ENCODE data around the gene CCDC92B.
"Not testable (repeated sequence)": the region's sequence is repeated elsewhere in the genome, so short reads cannot be mapped to it uniquely, and the experiment has no call there.

Gene CCDC92B

DNA sequence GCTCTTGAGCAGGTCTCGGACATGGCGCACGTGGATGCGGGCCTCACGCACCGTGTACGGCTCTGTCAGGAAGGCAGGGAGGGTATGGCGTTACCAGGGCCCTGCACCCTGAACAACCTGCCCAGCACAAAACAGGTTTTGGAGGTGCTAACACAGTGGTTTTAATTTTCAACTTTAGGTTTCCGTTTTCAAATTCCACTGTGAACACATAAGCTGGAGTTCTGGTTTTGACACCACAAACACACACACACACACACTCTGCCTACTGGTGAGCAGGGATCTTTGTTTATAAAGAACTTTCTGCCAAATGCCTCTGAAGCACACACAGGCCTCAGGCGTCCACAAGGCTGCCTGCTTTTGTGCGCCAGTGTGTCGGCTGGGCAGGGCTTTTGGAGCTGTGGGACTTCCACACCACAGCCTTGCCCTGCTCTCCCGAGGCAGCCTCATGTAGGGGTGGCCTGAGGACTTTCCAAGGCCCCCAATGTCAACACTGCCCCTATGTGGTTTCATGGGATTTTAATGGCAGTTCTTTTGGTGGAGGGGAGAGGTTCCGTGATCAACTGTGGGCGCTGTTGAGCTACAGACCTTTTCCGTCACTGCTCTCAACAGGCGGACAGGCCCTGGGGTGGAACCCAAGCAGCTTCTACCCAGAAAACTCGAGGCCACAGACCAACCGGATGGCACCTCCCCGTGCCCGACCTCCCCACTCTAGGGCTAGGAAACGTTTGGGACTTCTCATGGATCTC, 47.3 kb downstream of the CCDC92B start:
- no peak for DNase-seq

DNA sequence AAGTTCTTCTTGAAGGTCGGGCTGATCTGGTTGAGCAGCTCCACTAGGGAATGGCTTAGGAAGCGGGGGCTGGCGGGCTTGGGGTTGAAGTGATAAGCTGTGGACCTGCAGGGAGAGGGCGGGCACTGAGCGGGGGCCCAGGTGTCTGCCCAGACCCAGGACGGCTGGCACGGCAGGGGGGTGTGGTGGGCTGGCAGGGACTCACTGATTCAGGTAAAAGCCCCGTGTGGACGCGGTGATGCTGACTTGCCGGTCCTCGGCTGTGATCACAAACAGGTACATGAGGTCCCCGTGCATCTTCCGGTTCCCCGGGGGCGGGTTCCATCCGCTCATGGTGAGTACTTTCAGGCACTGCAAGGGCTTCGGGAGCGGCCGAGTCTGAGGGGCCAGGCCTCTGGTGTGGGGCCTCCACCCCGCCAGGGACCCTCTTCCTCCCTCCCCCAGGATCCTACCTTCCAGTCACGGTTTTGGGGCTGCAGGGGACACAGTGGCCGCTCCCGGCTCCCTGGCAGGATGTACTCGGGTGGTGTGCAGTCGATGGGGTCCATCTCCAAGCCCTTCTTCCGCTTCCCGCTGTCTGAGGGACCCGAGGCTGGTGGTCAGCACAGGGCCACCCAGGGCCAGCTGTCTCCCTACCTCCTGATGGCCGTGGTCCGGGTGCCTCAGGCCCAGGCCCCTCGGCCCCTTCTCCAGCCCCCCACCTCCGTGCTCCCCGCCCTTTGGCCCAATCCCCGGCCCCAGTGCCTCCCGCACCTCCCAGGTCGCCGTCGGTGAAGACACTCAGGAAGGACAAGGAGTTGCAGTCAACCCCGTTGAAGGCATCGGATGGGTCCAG, 48.1 kb downstream of the CCDC92B start:
- no peak for DNase-seq

DNA sequence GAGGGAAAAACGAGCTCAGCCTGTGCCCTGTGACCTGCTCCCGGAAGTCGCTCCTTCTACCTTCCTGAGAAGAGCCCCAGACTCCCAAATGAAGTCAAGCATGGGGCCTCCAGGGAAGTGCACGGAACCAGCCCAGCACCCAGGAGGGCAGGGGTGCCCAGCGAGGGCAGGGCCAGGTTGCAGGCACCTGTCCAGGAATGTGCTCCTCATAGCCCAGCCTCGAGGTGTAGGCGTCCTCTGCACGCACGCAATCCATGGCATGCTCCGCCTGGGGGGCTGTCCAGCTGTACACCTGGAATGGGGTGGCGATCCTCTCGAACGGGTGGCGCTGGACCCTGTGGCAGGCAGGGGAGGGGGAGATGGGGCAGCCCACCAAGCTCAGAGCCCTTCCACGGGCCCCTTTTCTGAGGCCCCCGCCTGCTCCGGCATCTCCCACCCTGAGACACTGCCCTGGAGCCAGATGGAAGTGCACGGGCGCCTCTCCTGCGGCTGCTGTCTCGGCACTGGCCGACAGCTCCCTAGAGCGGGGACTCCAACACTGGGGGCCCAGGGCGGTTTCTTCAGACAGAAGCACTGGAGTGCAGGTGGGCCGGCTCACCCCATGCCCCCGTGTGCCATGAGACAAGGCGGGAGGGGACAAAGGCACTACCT, 48.8 kb downstream of the CCDC92B start:
- DNase-seq, result no peak

DNA sequence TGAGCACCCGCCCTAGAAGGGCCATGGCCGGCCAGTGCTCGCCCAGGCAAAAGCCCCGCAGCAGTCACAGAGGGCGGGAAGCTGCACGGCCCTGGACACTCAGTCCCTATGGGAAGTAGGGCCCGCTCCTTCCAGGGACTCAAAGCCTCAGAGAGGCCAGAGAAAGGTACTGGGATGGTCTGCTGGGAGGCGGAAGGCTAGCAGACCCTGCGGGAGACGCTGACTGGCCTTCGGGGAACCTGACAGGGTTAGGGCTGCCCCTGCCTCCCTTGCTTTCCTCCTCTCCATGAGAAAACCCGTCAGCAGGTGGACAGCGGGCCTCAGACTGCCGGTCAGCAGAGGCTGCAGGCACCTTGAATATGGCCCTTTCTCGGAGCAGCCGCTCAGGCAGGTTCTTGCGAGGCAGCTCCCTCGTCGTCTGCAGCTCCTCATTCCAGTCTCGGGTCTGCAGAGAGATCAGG, 49.4 kb downstream of the CCDC92B start:
- no peak for DNase-seq

DNA sequence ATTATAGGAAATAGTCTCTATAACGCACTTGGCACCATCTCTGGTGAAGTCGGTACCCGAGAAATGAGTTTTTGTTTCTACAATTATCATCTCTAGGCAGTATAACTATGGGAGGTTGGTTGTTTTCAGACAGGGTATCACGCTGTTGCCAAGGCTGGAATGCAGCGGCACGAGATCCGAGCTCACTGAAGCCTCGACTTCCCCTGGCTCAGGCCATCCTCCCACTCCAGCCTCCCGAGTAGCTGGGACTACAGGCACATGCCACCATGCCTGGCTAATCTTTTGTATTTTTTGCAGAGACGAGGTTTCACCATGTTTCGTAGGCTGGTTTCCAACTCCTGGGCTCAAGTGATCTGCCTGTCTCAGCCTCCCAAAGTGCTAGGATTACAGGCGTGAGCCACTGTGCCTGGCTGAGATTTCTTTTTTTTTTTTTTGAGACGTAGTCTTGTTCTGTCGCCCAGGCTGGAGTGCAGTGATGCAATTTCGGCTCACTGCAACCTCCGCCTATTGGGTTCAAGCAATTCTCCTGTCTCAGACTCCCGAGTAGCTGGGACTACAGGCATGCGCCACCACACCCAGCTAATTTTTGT, 50.1 kb downstream of the CCDC92B start:
- DNase-seq, result not testable (repeated sequence)

DNA sequence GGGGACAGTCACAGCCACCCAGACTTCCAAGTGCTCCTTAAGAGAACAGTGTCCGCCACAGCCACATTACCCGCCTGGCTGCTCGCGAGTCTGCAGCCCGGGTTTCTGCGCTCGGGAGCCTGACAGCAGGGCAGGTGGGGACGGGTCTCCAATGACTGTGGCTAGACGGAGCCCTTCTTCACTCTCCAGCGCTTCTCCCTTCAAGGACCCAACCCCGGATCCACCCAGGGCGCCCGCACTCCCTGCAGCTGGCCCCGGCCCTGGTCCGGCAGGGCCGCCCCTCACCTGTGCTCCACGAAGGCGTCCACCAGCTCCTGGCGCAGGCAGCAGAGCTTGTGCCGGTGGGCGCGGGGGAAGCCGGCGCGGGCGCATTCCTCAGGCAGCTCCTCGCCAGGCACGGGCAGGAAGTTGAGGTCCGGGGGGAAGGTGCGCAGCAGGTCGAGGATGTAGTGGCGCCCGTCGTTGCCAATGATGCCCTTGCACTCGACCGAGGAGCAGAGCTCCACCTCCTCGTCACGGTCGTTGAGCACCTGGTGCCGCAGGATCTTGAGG, 51.8 kb downstream of the CCDC92B start:
- no peak for DNase-seq

DNA sequence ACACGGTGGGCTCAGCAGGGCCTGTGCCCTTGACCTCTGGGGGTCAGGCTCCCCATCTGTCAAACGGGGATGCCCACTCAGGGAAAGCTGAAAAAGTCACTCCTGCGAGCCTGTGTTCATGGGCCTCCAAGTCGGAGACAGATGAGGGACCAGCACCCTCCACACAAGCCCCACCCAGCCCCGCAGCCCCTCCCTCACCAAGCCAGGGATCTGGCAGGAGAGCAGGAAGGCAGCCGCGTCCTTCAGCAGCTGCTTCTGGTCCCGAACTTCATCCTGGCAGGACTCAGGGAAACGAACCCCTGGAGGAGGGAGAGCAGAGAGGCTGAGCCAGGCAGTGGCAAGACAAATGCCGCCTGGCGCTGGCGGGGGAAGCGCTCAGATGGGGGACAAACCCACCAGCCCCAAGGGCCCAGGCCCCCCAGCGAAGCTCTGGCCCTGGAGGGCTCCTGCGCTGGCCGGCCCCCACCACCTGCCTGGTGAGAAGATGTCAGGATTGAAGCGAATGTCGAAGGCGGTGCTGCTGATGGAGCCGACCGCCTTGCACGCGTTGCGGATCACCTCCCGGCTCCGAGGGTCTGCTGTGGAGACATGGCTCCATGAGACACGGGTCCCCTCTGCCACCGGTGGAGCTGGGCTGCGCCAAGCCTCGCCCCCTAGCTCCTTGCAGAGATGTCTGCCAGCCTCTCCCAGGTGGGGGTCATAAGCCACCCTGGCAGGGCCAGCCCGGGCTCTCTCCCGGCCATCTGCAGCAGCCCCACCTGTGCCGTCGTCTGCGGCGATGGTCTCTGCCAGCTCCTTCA, 53.3 kb downstream of the CCDC92B start:
- no peak for DNase-seq

DNA sequence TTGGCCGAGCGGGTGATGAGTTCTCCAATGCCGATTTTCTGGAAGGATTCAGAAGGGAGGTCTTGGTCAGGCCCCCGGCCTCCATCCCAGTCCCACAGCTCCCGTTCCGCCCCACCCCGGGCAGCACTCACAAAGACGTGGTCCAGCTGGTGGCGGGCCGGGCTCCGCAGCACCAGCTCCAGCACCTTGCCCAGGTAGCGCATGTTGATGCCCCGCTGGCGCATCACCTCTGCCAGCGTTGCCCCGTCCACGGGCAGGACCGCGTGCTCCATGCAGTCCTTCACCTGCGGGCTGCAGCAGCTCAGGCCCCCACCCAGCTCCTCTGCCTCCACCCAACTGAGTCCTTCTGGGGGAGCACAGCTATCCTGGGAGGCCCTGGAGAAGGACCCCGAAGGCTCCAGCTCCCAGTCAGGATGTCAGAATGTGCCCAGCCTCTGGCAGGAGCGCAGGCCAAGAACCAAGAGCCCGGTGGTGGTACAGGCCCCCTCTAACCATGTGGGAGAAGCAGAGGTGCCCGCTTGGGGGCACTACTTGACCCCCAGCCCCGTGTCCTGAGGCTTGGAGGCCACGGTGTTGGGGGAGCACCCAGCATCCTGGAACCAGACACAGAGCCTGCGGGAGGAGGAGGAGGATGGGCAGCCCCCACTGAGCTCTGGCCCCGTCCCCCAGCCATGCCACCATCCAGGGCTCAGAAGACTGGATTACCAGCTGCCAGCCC, 54.0 kb downstream of the CCDC92B start:
- no peak for DNase-seq

DNA sequence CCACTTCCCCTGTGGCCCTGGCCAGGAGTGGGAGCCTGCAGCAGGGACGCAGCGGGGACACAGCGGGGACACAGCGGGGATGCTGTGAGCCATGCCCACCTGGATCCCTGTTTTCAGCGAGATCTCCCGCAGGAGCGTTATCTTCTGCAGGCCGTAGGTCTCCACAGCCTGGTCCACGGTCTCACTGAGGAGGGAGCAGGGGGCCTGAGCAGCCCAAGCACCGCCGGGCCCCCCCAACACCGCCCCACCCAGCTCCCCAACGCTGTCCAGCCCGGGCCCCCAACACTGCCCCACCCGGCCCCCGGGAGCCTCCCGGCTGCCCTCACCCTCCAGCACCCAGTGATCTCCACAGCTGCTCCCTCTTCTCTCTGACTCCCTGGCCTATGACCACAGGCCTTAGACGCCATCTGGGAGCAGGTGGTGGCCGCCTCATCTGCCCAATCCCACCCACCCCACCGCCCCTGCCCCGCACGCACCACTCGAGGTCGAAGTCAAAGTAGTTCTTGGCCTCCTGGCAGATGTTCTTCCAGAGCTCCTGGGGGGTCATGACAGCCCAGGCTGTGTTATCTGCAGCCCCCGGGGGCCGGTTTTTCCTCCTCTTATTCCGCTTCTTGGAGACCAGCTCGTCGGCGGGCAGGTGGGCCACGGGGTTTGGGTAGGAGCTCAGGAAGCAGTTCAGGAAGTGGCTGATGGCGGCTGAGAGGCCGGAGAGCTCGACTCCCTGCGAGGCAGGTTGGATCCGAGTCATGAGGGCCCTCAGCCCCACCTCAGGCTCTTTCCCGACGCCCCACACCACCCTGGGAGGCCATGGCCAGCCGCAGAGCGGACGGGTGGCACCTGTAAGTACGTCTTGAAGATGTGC, 54.8 kb downstream of the CCDC92B start:
- DNase-seq, result no peak

DNA sequence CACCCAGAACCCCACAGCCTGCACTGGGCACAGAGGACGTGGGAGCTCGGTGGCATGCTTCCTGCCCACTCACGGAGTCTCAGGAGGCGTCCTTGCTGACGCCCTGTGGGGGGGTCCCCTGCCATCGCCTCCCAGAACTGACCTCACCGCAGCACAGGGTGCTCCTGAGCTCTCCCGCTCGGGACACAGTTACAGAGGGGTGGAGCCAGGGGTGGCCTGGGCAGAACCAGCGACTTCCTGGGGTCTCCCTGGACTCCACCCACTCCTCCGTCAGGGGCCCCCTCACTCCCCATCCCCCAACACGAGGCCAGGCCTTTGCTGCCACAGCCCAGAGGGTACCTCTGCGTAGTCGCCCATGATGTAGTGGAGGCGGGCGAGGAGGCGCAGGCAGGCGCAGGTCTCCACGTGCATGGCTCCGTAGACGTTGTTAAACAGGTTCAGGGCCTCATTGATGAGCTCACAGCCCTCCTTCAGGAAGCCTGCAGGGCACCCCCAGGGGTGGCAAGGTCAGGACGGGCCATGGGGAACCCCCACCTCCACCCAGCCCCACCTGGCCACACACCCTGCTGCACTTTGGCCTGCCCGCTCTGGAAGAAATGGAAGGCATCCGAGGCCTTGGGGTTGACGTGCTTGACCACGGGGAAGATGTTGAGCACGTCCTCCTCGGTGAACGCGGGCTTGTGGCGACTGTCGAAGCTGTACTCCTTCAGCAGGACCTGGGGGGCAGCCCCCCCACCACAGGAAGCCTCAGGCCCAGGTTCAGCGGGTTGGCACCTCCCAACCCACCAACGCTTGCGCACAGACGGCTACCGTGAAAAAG, 55.7 kb downstream of the CCDC92B start:
- DNase-seq, result no peak

DNA sequence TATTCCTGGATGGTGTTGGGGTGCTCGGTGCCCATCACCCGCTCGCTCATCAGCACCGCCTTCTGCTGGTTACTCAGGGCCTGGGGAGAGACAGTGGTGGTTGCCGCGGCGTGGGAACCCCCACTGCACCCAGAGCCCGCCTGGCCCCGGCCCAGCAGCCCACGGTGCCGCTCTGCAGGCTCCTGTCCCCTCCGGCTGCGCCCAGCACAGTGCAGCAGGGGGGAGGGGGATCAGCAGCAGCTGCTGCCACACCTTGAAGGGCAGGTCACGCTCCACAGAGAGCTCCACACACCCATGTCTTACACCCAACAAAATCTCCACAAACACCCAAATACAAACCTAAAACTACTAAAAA, 56.7 kb downstream of the CCDC92B start:
- no peak for DNase-seq

DNA sequence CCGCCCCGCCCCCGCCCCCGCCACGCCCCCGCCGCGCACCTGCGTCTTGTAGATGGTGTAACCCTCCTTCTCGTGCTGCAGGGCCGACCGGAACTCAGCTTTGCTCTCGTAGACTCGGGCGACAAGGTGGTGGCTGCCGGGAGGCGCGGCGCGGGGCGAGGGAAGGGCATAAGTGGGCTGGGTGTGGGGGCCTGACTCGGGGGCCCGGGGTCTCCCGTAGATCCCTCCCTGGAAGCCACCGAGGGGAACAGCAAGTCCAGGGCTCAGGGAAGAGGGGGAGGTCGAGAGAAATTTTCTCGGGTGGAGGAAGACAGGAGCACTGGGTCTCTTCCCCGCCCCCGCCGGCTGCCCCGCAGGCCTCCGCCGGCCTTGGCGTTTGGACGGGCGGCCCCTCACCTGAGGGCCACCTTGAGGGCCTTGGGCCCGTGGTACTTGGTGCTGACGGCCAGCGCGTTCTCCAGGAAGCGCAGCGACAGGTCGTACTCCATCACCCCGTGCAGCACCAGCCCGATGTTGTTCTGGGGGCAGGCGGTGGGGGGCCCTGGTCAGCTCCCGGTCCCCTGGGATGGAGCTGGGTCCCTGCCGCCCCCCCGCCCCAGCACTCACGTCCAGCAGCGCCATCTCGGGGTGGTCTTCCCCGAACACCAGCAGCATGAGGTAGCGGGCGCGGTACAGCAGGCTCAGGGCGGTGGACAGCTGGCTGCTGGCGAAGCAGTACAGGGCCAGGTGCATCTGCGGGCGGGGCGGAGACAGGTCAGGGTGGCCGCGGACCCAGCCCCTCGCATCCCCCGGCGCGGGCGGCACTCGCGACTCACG, 57.3 kb downstream of the CCDC92B start:
- no peak for DNase-seq

DNA sequence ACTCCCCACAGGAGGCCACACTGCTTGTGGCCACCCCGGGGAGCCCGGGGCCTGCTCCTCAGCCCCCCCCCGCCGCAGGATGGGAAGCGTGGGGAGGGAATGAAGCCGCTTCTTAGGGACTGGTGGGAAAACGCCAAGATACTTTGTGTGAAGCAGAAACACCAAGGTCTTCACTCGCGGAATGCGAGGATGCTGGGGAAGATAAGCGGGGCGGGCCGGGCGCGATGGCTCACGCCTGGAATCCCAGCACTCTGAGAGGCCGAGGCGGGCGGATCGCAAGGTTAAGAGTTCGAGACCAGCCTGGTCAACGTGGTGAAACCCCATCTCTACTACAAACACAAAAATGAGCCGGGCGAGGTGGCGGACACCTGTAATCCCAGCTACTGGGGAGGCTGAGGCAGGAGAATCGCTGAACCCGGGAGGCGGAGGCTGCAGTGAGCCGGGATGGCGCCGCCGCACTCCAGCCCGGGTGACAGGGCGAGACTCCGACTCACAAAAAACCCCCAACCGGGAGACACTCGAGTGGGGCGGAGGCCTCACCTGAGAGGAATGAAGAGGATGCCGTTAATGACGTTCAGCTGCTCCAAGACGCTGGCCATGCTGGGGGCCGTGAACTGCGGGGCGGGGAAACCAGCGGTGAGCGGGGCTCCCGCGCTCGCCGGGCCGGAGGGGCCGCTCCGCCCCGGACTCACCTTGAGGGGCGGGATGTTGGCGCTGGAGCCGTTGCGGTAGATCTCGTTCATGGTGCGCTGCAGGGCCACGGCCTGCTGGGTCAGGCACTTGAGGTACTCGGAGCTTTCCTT, 58.2 kb downstream of the CCDC92B start:
- no peak for DNase-seq

DNA sequence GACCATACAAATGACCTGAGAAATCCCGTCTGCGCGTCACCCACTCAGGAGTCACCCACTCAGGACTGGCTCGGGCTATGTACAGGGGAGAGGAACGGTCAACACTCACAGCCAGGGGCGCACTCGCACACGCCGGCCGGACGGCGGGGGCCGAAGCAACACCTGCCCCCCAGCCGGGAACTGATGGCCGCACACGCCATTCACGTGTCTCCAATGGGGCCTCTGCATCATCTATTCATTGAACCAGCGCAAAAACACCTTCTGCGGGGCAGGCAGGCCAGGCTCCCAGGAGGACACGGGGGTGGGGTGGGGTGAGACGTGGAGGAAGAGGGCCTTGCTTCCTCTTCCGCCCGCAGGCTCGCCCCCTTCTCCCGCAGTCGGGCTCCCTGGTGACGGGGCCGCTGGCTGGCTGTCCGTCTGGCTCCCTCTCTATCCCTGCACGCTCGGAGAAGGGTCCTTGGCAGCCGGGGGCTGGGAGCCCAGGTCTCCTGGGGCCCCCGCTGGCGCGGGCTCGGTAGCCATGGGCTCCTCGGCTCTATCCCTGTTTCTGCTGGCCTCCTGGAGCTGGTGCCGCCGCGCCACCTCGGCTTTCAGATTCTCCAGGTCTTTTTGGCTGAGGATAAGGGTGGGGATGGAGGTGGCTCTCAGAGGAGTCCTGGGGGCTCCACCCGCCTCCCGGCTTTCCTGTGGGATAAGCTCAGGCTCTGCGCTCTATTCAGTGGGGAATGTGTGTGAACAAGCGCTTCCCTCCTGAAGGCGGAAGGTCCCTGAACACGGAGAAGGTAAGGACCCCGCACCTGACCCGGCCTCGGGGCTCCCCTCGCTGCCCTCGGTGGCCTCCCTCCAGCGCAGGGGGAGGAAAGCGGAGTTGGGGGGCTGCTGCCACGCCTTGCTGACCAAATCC, 59.0 kb downstream of the CCDC92B start:
- DNase-seq, result no peak

DNA sequence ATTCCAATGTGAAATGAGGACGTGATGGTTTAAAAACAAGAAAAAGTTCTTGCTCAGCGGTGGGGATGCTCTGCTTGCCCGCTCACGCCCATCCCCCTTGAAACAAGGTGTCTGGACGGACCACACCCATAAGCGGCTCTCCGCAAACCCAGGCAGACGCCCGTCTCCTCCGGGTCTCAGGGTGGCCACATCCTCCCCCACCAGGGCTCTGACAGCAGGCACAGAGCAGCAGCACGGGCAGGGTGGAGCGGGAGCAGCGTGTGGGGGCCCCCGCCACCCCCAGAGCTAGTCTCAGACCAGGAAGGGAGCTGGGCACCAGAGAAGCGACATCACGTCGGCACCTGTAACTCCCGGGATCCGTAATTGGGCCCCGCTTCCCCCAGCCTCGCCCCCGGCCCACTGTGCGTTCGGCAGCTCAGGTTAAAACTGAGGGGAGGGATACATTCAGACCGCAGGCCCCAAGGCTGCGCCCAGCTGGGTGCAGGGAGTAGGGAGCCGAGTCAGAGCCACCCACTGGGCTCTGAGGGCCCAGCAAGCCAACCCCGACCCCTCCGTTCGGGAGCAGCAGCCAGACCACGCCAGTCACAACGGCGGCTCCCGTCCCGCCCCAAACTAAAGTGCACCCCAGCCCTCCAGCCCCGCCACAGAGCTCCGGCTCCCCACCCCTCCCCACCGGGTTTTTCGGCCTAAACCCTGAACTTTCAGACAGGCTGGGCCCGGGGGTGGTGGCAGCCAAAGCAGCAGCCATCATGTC, 59.9 kb downstream of the CCDC92B start:
- DNase-seq, result no peak
